ENCODE measurements around the gene RANBP17. TPM values are rescaled to one million over a fixed set of nuclear protein-coding genes. Genes with fewer than 3 reads are reported as not detected.

The RANBP17 gene
- total and polyA plus RNA-seq, 2 experiments from 2014 or later, result 43.8 to 53.1 TPM

DNA sequence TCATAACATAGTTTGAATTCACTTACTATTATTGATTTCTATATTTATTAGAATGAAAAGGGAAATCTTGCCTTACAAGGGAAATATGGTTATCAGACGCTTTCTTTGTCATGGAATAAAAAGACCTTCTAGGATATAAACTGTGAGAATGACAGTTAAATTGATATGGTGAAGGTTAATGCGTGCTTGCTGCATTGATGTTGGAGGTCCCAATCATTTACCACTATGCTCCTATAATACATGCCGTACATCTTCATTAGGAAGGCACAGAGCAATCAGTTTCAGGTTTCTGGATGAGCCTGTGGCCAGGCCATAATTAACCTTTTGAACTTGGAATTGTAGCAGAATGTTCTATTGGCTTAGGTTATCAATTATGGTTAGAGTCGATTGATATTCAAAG, 245.9 kb downstream of the RANBP17 start:
- Mint-ChIP-seq H3K4me3 (no peak overlapping the region), H3K27me3 (ENCODE audit: insufficient read depth, low read depth, poor library complexity) (no peaks in the 10 kb centered on the region), H3K4me1 (peaks cover 9% of the 10 kb centered on the region), H3K9me3 (peaks cover 5% of the 10 kb centered on the region; the same call in 2 of the 3 replicates), H3K36me3 (ENCODE audit: low read depth) (peaks cover 9% of the 10 kb centered on the region; the same call in 2 of the 3 replicates), H3K27ac (no peak overlapping the region)
- ATAC-seq (no peak), DNase-seq (ENCODE audit: low spot score) (no peak)
- no peak for TF ChIP-seq CREB1 (CRISPR knock-in tag; IDR thresholded peaks at IDR 0.05; ENCODE audit: low read depth)
- no peak for TF ChIP-seq EZH2phosphoT487 (IDR thresholded peaks at IDR 0.05; ENCODE audit: unreplicated experiment)
- no peak for TF ChIP-seq ZNF331 (CRISPR knock-in tag; IDR thresholded peaks at IDR 0.05; ENCODE audit: low read depth)
- no peak for TF ChIP-seq STAT1 (IDR thresholded peaks at IDR 0.05; ENCODE audit: unreplicated experiment)
- no peak for TF ChIP-seq CTCF (conservative IDR thresholded peaks at IDR 0.05; ENCODE audit: low read depth in 2 of 2)
- no peak for TF ChIP-seq POLR2AphosphoS5 (IDR thresholded peaks at IDR 0.05; ENCODE audit: low read depth)
- no peak for TF ChIP-seq EZH2 (IDR thresholded peaks at IDR 0.05; ENCODE audit: low read depth, unreplicated experiment)
- TF ChIP-seq, protein P1, sequence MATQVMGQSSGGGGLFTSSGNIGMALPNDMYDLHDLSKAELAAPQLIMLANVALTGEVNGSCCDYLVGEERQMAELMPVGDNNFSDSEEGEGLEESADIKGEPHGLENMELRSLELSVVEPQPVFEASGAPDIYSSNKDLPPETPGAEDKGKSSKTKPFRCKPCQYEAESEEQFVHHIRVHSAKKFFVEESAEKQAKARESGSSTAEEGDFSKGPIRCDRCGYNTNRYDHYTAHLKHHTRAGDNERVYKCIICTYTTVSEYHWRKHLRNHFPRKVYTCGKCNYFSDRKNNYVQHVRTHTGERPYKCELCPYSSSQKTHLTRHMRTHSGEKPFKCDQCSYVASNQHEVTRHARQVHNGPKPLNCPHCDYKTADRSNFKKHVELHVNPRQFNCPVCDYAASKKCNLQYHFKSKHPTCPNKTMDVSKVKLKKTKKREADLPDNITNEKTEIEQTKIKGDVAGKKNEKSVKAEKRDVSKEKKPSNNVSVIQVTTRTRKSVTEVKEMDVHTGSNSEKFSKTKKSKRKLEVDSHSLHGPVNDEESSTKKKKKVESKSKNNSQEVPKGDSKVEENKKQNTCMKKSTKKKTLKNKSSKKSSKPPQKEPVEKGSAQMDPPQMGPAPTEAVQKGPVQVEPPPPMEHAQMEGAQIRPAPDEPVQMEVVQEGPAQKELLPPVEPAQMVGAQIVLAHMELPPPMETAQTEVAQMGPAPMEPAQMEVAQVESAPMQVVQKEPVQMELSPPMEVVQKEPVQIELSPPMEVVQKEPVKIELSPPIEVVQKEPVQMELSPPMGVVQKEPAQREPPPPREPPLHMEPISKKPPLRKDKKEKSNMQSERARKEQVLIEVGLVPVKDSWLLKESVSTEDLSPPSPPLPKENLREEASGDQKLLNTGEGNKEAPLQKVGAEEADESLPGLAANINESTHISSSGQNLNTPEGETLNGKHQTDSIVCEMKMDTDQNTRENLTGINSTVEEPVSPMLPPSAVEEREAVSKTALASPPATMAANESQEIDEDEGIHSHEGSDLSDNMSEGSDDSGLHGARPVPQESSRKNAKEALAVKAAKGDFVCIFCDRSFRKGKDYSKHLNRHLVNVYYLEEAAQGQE (IDR thresholded peaks at IDR 0.05; ENCODE audit: unreplicated experiment), result no peak
- TF ChIP-seq ZNF114 (CRISPR knock-in tag; IDR thresholded peaks at IDR 0.05), result no peak
- TF ChIP-seq JUNB (IDR thresholded peaks at IDR 0.05; ENCODE audit: unreplicated experiment), result no peak
- no peak for TF ChIP-seq ETS1 (IDR thresholded peaks at IDR 0.05)
- Histone ChIP-seq H3K36me3 (ENCODE audit: insufficient read depth) (no peaks in the 10 kb centered on the region), H2AFZ (no peak overlapping the region), H3K4me1 (ENCODE audit: insufficient read depth) (peaks cover 5% of the 10 kb centered on the region; the same call in 1 of the 2 replicates), H3K4me3 (no peak overlapping the region), H3K27ac (ENCODE audit: low read depth) (no peak overlapping the region), H3F3A (replicated peaks; ENCODE audit: low read depth) (no peaks in the 10 kb centered on the region), H4K20me1 (replicated peaks; ENCODE audit: insufficient read depth) (no peaks in the 10 kb centered on the region), H3K79me2 (replicated peaks; ENCODE audit: insufficient read depth) (no peaks in the 10 kb centered on the region), H3K4me2 (no peak overlapping the region), H3K9me2 (ENCODE audit: insufficient read depth) (peaks cover 4% of the 10 kb centered on the region; the same call in 1 of the 2 replicates), H3K27me3 (ENCODE audit: insufficient read depth) (no peaks in the 10 kb centered on the region)

Data from GM23338 (cell line).